GM18511 (cell line): ENCODE data around the gene TMEM179.

Experiments used
- ATAC-seq: cut with Tn5 transposase; IDR thresholded peaks from one replicate; pipeline ENCODE4 v1.9.1; 2021; ENCODE audit warnings: mild to moderate bottlenecking, moderate library complexity; ENCODE audit not compliant: unreplicated experiment

TMEM179 gene

DNA sequence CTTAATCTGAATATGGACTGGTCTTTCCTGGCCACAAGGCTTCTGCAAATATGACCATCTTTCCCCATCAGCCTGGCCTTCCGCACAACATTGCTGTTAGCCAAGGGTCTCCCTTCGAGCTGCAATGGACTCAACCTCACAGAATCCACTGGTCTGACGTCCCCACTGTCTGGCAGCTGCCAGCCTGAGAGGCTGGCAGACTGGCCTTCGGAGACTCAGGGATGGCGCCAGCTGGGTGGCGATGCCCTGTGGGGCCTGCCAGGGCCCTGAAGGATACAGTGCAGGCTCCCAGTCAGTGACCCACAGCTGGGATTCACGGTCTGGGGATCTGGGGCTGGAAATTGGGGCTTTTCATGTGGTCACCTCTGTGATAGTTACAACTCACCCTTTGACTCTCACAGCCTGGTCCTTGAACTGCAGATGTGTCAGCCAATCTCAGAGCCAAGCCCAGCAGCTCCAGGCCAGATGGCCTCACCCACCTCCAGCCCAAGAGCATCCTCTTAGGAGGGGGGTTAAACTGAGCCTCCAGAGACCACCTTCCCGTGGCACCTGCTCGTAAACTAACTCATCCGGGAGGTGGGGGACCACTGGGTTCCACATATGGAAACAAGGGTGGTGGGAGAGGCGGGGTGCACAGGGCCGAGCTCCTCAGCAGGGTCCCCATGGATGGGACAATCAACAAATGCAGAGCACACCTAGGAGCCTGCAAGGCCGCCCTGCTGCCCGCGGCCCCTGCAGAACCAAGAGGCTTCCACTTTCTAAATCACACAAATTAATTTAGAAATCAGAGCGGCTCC lies 46.1 kb downstream of the TMEM179 start:
- no peak for ATAC-seq

DNA sequence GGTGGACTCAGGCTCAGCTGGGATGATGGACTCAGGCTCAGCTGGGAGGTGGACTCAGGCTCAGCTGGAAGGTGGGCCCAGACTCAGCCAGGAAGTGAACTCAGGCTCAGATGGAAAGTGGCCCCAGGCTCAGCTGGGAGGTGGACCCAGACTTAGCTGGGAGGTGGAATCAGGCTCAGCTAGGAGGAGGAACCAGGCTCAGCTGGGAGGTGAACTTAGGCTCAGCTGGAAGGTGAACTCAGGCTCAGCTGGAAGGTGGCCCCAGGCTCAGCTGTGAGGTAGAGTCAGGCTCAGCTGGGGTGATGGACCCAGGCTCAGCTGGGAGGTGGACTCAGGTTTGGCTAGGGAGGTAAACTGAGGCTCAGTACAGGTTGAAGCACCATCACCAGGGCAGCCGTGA lies 46.8 kb downstream of the TMEM179 start:
- no peak for ATAC-seq

- ATAC-seq: no peak
Measured at GRCh38 chr14:104557086-104557485, 47.5 kb downstream of the TMEM179 start.

DNA sequence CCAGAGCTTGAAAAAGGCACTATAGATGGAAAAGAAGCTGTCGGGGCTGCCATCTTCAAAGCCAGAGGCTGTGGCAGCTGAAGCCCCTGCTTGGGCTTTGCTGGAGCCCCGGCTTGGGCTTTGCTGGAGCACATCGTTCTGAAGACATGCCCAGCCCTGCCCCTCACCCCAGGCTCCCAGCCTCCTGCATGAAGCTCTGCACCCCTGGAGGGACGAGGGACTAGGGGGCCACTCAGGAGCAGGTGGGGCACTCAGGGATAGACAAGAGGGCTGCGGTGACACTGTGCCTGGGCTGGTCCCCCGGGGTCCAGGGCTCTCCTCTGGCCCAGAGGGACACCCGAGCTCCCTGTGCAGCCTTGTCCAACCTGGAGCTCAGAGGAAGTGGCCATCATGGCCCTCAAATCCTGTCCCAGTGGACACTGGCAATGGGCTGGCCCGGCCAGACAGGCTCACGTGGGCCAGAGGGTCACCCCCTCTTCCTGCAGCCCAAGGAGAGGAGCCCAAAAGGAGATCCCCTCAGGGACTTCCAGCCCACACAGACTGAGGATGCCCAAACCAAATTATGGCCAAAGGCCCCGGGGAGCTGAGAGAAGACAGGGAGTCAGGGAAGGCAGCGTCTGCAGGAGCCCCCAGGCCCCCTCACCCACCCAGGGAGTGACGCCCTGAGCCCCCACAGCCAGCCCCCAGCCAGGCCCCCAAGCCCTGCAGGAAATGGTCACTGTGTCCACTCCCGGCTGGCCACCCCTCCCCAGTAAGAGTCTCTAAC lies 48.1 kb downstream of the TMEM179 start:
- no peak for ATAC-seq

DNA sequence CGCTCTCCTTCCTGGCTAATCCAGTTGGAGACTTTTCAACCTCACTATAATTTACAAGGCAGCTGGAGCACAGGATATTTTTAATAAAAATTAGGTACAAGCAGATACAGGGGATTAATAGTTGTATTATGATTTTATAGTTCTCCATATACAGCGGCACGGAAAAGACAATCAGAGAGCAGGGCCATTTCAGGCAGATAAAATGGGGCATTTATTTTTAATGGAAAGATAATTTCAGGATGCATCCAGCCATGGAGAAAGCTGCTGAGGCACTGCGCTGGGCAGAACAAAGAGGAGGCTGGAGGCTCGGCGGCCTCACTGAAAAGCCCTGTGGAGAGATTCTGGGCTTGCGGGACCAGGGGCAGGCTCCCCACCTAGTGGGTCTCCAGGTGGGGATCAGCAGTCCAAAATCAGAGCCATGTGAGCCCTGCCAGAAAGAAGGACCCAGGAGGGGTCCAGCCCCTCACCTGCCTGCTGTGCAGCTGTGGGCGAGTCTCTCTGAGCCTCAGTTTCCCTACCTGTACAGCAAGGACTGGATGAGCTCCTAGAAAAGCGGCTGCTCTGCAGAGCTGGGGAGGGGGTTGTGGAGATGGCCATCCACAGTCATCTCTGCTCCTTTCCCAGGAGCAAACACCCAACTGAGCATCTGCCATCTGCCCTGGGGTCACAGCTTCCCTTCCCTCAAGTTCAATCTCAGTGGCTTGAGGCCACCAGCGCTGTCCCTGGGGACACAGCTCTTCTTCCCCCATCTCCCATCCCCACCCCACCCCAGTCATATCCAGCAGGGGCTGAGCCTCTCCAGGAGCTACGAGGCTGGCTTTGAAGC lies 48.9 kb downstream of the TMEM179 start:
- ATAC-seq: no peak

GRCh38 chr14:104554608-104555429 lies 49.8 kb downstream of the TMEM179 start:
- no peak for ATAC-seq

DNA sequence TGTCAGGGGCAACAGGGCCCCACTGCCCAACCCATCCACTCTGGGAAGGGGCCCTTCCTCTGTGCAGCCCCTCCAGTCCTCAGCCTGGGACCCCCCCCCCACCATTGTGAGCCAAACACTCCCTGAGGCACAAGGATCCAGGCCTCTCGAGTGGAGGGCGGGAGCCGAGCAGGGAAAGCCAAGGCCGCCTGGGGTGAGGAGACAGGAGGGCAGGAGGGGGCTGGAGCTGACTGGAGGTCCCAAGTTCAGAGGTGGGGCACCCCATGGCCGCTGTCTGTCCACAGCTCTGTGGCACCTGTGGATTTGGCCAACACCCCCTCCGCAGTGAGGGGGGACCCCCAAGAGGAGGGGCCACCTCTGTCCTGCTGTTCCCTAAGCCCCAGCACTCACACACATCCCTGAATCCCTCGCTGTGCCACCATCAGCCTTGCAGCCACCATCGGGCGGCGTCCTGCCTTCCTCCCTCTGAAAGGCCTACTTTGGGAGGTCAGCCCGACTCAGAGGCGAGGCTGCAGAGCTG lies 50.4 kb downstream of the TMEM179 start:
- ATAC-seq: no peak

DNA sequence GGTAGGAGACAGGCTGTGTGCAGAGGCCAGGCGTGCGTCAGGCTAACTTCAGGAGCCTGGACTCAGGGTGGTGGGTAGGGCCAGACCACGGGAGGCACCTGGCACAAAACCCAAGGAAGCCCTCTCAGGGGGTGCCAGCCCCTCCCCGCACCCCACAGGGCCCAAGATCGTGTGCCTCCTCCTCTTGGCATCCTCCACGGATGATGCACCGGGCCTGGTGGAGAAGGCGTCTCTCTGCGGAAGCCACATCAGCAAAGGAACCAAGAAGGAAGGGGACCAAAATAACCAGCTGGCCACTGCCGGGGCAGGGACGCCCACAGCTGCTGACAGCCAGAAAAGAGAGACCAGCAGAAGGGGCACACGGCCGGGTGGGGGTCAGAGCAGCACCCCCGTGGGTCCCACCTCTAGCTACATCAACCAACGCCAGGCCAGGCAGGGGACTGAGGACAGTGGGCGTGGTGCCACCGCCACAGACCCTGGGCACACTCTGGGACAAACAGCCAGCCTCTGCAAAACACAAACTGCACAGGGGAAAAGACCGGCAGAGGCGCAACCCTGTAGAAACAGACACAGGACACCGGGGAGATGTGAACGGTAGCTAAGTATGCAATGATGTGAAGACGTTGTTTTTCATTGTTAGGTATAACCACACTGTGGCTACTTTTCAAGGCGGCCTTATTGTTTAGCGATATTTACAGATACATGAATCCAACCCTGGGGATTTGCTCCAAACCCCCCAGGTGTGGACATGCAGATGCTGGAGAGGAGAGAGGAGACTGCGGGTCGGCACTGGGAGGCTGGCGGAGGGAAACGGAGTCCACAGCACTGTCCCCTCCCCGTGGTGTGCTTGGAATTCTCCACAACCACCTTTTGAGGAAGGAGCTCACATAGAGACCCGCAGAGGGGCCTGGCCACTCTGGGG lies 51.1 kb downstream of the TMEM179 start:
- ATAC-seq: no peak

- ATAC-seq: no peak
Measured at GRCh38 chr14:104552738-104553125, 51.8 kb downstream of the TMEM179 start.

DNA sequence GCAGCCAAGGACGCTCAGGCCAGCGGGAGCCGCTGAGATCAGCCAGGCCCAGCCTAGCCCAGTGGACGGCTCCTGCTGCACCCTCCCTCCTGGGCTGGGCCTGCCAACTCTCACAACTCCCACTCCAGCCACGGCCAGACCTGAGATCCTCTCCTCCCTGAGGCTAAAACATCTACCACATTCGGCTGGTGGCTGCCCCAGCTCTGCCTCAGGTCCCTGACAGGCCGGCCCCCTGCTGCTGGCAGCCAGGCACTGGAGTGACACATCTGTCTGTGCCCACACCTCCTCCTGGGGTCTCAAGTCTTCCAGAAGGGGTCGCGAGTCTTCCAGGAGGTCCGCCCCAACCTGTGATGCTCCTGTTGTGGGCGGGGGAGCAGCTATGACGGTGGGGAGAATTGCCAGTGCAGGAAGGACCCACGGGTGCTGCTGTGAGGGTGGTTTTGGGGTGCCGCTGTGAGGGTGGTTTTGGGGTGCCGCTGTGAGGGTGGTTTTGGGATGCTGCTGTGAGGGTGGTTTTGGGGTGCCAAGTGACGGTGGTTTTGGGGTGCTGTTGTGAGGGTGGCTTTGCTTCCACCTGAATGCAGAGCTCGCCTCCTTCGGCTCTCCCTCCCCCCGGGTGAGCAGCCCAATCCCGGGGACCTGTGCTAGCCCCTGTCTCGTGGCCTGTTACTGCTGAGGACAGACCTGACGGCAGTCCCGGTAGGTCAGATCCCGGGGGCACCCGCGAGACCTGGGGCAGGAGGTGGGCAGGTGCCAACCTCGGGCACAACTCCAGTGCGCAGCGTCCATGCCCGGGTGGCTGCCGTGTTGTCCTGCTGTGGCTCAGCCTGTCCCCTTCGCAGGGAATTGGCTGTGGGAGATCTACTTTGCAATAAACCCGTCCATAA lies 52.5 kb downstream of the TMEM179 start:
- no peak for ATAC-seq

GRCh38 chr14:104550861-104551728 lies 53.5 kb downstream of the TMEM179 start:
- ATAC-seq: no peak

DNA sequence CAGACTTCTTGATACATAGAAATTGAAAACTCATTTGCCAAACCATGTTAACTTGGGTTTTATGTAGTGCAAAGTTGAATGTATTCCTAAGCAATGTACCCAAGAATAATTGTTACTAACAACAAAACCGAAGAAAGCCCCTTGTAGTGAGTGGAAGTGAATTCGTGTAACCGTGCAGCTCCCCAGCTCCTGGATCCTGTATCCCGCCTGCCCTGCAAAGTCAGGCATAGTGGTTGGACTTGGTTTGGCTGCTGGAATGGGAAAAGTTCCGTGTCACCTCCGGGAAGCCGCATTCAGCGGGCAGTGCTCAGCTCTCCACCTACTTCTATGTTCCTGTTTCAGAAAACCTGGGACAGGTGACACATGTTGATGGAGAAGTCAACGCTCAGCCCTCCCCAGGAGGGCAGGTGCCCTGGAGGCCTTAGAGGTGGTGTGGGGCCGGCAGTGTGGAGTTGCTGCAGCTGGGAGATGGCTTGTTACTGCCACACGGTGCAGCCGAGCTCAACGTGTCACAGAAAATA lies 54.2 kb downstream of the TMEM179 start:
- no peak for ATAC-seq

DNA sequence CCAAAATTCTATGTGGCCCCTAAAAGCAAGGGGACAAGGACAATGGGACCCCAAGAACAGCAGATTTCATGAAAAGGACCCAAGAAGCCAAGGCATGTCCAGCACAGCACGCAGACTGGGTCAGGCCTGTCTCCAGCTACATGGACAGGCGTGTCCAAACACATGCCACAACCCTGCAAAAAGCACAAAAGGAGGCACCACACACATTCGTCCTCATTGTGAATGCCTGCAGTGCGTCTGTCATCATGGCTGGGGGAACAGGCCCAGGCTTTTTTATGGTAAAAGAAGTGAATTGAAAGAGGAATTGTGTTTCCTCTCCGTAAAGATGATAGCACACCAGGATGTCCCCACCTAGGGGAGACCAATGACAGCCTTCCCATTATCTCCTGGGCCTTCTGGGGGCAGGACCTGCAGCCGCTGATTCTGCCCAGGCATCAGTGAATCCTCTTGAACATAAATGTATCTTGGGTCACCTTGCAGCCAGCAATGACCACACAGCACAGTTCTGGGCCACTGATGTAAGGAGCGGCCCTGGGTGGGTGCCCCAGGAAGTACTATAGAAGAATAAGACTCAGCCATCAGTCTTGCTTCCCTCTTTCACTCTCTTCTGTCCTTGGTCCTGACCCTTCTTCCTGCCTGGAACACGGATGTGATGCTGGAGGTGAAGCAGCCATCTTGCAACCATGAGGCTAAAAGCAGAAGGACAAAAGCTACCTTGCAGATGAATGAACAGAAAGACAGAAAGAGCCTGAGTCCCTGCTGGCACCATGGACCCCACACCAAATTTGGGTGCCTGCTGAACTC lies 54.8 kb downstream of the TMEM179 start:
- no peak for ATAC-seq

DNA sequence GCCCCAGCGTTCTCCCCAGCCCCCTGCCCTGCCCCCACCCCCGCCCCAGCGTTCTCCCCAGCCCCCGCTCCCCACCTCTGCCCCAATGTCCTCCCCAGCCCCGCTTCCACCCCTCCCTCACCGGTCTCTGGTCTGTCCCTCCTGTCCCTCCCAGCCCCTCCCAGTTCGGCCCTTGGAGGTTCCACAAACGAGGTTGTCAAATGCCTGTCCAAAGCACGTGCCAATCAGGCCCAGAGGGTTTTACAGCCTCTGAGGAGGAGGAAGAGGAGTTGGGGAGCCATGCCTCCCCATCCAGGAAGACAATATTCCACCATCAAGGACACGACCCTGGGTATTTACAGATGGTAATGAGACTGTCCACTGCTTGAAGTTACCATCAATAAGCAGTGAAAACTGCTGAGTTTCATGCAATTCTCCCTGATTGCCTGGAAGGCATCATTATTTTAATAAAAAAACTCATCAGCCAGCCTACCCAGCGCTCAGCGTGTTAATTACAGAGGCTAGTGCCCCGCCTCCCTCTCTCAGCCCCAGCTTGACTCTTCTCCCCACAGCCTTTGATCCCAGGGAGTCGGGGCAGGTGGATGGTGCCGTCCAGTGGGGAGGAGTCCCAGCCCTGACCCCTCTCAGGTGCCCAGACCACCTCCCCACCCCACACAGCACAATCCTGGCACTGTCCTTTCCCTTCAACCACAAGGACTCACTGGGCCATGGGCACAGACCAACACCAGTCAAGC lies 55.6 kb downstream of the TMEM179 start:
- ATAC-seq: no peak

DNA sequence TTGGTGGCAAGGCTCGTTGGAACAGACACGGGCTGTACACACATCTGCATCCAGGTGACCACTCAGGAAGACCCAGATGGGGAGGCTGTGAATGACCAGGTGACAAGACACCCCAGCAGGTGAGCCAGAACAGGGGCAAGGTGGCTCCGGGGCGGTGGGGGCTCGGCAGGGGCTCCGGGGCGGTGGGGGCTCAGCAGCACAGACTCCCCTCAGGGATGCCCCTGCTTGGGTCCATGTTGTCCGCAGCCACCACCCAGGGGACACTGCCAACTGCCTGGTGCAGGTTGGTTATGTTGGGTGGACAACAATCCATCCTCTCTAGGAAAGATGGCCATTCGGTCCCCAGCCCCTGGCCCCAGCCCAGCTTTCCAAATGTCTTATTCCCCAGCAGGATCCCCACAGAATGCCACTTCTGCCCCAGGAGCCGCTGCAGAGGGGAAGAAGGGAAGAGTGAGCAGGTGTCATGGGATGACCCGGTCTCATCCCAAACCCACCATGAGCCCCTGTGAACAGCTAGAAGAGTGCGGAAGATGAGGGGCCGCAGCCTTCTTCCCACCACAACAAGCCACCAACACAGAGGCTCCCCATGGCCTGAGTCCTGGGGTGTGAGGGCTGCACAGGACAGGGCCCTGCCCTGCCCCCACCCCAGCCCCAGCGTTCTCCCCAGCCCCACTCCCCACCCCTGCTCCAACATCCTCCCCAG lies 56.4 kb downstream of the TMEM179 start:
- no peak for ATAC-seq
